Smooth muscle cell (in vitro differentiated cells): ENCODE data around the gene COPB2. TPM values are rescaled to one million over a fixed set of nuclear protein-coding genes. Genes with fewer than 3 reads are reported as not detected.
A peak's percentile ranks its signal among the peaks of the same experiment; 100 is the strongest.

Source experiments
- DNase-seq: peaks from one replicate; lab custom pipeline; 2025; ENCODE audit not compliant: unreplicated experiment; lab: John Stamatoyannopoulos, UW
- H2AFZ ChIP-seq: fragments of 200-600 bp; sonication (generic); 2 replicates; pipeline ENCODE4 v1.6.0; 2016; ENCODE audit warnings: antibody characterized with exemption, low read depth, mild to moderate bottlenecking
- H3F3A ChIP-seq: fragments of 200-600 bp; sonication (generic); 2 replicates; pipeline ENCODE4 v1.6.0; 2017; ENCODE audit warnings: antibody characterized with exemption, low read depth
- H3K27ac ChIP-seq: fragments of 200-600 bp; sonication (generic); 2 replicates; pipeline ENCODE4 v1.5.1; 2016; ENCODE audit warnings: low read depth, mild to moderate bottlenecking
- H3K27me3 ChIP-seq: fragments of 200-600 bp; sonication (generic); 2 replicates; pipeline ENCODE4 v1.6.1; 2016; ENCODE audit warnings: low read depth, mild to moderate bottlenecking
- H3K36me3 ChIP-seq: fragments of 200-600 bp; sonication (generic); 2 replicates; pipeline ENCODE4 v1.5.1; 2016; ENCODE audit warnings: low read depth
- H3K4me1 ChIP-seq: fragments of 200-600 bp; sonication (generic); 2 replicates; pipeline ENCODE4 v1.5.1; 2016; ENCODE audit warnings: low read depth
- H3K4me2 ChIP-seq: fragments of 200-600 bp; sonication (generic); 2 replicates; pipeline ENCODE4 v1.6.0; 2016; ENCODE audit warnings: mild to moderate bottlenecking
- H3K4me3 ChIP-seq: fragments of 200-600 bp; sonication (generic); 2 replicates; pipeline ENCODE4 v1.5.1; 2016; ENCODE audit warnings: mild to moderate bottlenecking
- H3K79me2 ChIP-seq: fragments of 200-600 bp; sonication (generic); 2 replicates; pipeline ENCODE4 v1.6.0; 2016; ENCODE audit warnings: low read depth, mild to moderate bottlenecking
- H3K9ac ChIP-seq: fragments of 200-600 bp; sonication (generic); 2 replicates; pipeline ENCODE4 v1.6.0; 2016; ENCODE audit warnings: low read depth
- H3K9me3 ChIP-seq: fragments of 200-600 bp; sonication (generic); replicated peaks from 2 replicates; pipeline ENCODE4 v1.5.1; 2016; ENCODE audit warnings: low read depth
- H4K20me1 ChIP-seq: fragments of 200-600 bp; sonication (generic); 2 replicates; pipeline ENCODE4 v1.6.0; 2016; ENCODE audit warnings: low read depth
- CTCF ChIP-seq: fragments of 200-600 bp; sonication (generic); IDR thresholded peaks from 2 replicates; pipeline ENCODE4 v1.5.1; 2017; ENCODE audit warnings: borderline replicate concordance, mild to moderate bottlenecking, antibody characterized with exemption; ENCODE audit not compliant: insufficient read depth, poor library complexity, severe bottlenecking
- WGBS: methylation state at CpG from one replicate; pipeline ENCODE4 v1.1.7; 2016; ENCODE audit warnings: low lambda C conversion rate; 5-methylcytosine and 5-hydroxymethylcytosine counted together
- polyA plus RNA-seq: library from polyadenylated mRNA; unstranded; fragments of >200 nt; fragmentation: Nextera tagmentation; extraction: Ambion mirVana; gene quantifications from 2 replicates; pipeline ENCODE4 v1.2.1, GENCODE V29; 2016
- total RNA-seq: library from RNA; depleted of rRNA; stranded (reverse); fragments of >200 nt; gene quantifications from 2 replicates; pipeline ENCODE4 v1.2.3, GENCODE V29; 2014

The COPB2 gene
- total and polyA plus RNA-seq, 2 experiments from 2014 or later, result 157 to 194 TPM

- Histone ChIP-seq H2AFZ (no peak overlapping the region), H3K4me1 (no peaks in the 10 kb centered on the region), H3K4me2 (no peak overlapping the region), H3K4me3 (no peak overlapping the region), H3F3A (no peaks in the 10 kb centered on the region), H3K27me3 (peaks cover 34% of the 10 kb centered on the region), H4K20me1 (no peaks in the 10 kb centered on the region), H3K27ac (no peak overlapping the region), H3K9ac (no peak overlapping the region), H3K36me3 (no peaks in the 10 kb centered on the region), H3K79me2 (no peaks in the 10 kb centered on the region), H3K9me3 (no peaks in the 10 kb centered on the region)
- DNase-seq, result no peak
- 70% methylated on average over 2 of the region's 2 CpGs for WGBS
- TF ChIP-seq CTCF, result no peak
Measured at GRCh38 chr3:139332092-139332491, 57.4 kb downstream of the COPB2 start.

- WGBS, result 10% methylated on average over 25 of the region's 25 CpGs
- peak; percentile 75 for DNase-seq
- Histone ChIP-seq H3K36me3 (no peaks in the 10 kb centered on the region), H3F3A (no peaks in the 10 kb centered on the region), H3K4me1 (no peaks in the 10 kb centered on the region), H3K27me3 (peaks cover 33% of the 10 kb centered on the region), H3K4me3 (no peak overlapping the region), H3K79me2 (no peaks in the 10 kb centered on the region), H3K9ac (no peak overlapping the region), H3K4me2 (peak overlapping the region; percentile 71), H2AFZ (no peak overlapping the region), H3K9me3 (no peaks in the 10 kb centered on the region), H3K27ac (no peak overlapping the region), H4K20me1 (no peaks in the 10 kb centered on the region)
- peak; percentile 99 for TF ChIP-seq CTCF
Measured at GRCh38 chr3:139329364-139329850, 60.0 kb downstream of the COPB2 start.

- no peaks in the 10 kb centered on the region for H3K79me2 ChIP-seq
- no peak overlapping the region for H3K4me2 ChIP-seq
- no peaks in the 10 kb centered on the region for H3K4me1 ChIP-seq
- peaks cover 36% of the 10 kb centered on the region for H3K27me3 ChIP-seq
- no peaks in the 10 kb centered on the region for H3F3A ChIP-seq
- 97% methylated on average over 4 of the region's 4 CpGs for WGBS
- TF ChIP-seq CTCF, result no peak
- H3K9me3 ChIP-seq, result no peaks in the 10 kb centered on the region
- DNase-seq, result no peak
- H2AFZ ChIP-seq, result no peak overlapping the region
- no peaks in the 10 kb centered on the region for H4K20me1 ChIP-seq
- H3K9ac ChIP-seq, result no peak overlapping the region
- no peak overlapping the region for H3K4me3 ChIP-seq
- H3K27ac ChIP-seq, result no peak overlapping the region
- no peaks in the 10 kb centered on the region for H3K36me3 ChIP-seq
Measured at GRCh38 chr3:139328356-139328755, 61.1 kb downstream of the COPB2 start.

- H3K4me1 ChIP-seq, result no peaks in the 10 kb centered on the region
- H4K20me1 ChIP-seq, result no peaks in the 10 kb centered on the region
- no peak overlapping the region for H2AFZ ChIP-seq
- no peak for DNase-seq
- 64% methylated on average over 8 of the region's 8 CpGs for WGBS
- H3F3A ChIP-seq, result no peaks in the 10 kb centered on the region
- no peak overlapping the region for H3K9ac ChIP-seq
- no peaks in the 10 kb centered on the region for H3K79me2 ChIP-seq
- no peak overlapping the region for H3K4me2 ChIP-seq
- no peak for TF ChIP-seq CTCF
- no peaks in the 10 kb centered on the region for H3K36me3 ChIP-seq
- H3K27ac ChIP-seq, result no peak overlapping the region
- H3K4me3 ChIP-seq, result no peak overlapping the region
- no peaks in the 10 kb centered on the region for H3K9me3 ChIP-seq
- peaks cover 36% of the 10 kb centered on the region for H3K27me3 ChIP-seq
Measured at GRCh38 chr3:139327861-139328260, 61.6 kb downstream of the COPB2 start.
